Omental fat pad (tissue), 4 donors: ENCODE measurements around the gene OVOL2. TPM values are rescaled to one million over a fixed set of nuclear protein-coding genes. Genes with fewer than 3 reads are reported as not detected.

Source experiments
- ATAC-seq: fragments of 150-250 bp; one replicate; pipeline ENCODE4 v1.9.1; 2016; ENCODE audit warnings: mild to moderate bottlenecking, moderate library complexity; ENCODE audit not compliant: low FRiP score
- DNase-seq: peaks from one replicate; pipeline ENCODE4 v3.0.0-alpha.2; 2019; ENCODE audit warnings: low spot score
- total RNA-seq, 4 donors: library from RNA; depleted of rRNA; stranded (reverse); fragments of >200 nt; gene quantifications; one replicate each; pipeline ENCODE4 v1.1.0, GENCODE V29; 2016
- TF ChIP-seq, protein P1 (sequence below), 3 donors: fragments of 450-650 bp; IDR thresholded peaks; one replicate each; pipeline ENCODE4 v1.5.1; 2016 to 2017; ENCODE audit warnings: antibody characterized with exemption in 3 of 3, mild to moderate bottlenecking in 3 of 3, moderate library complexity in 2 of 3

The OVOL2 gene
- total RNA-seq, 4 donors from 2014 or later: not detected

DNA sequence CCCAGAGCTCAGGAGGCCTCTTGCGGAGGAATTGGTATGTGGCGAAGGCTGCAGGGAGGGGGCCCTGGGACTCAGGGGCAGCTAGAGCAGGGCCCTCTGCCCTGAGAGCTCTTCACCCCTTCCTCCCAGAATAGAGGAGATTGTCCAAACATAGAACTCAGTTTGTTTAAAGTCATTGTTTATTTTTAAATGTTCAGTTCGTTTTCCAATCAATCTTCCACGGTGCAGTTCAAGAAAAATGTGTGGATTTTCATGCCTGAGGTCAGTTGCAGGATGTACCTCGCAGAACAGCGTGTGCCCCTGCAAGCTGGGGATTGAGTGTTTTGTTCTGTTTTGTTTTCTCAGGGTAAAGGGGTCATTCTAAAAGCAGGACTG, 51.7 kb downstream of the OVOL2 start:
- TF ChIP-seq, protein P1, sequence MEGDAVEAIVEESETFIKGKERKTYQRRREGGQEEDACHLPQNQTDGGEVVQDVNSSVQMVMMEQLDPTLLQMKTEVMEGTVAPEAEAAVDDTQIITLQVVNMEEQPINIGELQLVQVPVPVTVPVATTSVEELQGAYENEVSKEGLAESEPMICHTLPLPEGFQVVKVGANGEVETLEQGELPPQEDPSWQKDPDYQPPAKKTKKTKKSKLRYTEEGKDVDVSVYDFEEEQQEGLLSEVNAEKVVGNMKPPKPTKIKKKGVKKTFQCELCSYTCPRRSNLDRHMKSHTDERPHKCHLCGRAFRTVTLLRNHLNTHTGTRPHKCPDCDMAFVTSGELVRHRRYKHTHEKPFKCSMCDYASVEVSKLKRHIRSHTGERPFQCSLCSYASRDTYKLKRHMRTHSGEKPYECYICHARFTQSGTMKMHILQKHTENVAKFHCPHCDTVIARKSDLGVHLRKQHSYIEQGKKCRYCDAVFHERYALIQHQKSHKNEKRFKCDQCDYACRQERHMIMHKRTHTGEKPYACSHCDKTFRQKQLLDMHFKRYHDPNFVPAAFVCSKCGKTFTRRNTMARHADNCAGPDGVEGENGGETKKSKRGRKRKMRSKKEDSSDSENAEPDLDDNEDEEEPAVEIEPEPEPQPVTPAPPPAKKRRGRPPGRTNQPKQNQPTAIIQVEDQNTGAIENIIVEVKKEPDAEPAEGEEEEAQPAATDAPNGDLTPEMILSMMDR (IDR thresholded peaks at IDR 0.05): no peak
- ATAC-seq (no peak), DNase-seq (no peak)

GRCh38 chr20:18005170-18005989, 52.3 kb downstream of the OVOL2 start:
- no peak for DNase-seq
- TF ChIP-seq, protein P1 (IDR thresholded peaks at IDR 0.05): no peak
- no peak for ATAC-seq

- TF ChIP-seq, protein P1 (IDR thresholded peaks at IDR 0.05): no peak
- ATAC-seq: no peak
- no peak for DNase-seq
These were observed 53.2 kb downstream of the OVOL2 start for GRCh38 chr20:18004384-18005031.

- TF ChIP-seq, protein P1 (IDR thresholded peaks at IDR 0.05): no peak
- DNase-seq: no peak
- ATAC-seq: no peak
These were observed 53.8 kb downstream of the OVOL2 start for GRCh38 chr20:18003897-18004296.

DNA sequence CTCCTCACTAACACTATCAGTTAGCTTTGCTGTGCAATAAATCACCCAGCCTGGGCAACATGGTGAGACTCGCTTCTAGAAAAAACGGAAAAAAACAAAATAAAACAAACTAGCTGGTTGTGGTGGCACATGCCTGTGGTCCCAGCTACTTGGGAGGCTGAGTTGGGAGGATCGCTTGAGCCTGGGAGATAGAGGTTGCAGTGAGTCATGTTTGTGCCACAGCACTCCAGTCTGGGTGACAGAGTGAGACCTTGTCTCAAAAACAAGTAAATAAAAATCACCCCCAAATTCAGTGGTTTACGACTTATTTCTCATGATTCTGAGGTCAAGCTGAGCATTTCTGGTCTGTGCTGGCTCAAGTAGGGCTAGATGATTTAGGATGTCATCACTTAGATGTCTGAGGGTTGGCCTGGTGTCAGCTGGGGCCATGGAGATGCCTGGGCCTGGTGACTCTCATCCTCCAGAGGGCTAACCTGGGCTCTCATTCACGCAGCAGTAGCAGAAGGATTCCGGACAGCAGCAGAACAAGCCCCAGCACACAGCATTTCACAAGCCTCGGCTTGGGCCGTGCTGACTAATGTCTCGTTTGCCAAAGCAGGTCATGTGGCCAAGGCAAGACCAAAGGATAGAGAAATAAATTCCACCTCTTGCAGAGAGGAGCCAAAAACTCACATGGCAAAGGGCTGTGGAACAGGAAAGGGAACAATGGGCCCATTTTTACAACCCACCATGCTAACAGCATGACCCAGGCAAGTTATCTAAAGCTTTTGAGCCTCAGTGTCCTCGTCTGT, 56.4 kb downstream of the OVOL2 start:
- DNase-seq (peak; percentile 26), ATAC-seq (peak; percentile 71)
- TF ChIP-seq, protein P1 (IDR thresholded peaks at IDR 0.05): no peak

DNA sequence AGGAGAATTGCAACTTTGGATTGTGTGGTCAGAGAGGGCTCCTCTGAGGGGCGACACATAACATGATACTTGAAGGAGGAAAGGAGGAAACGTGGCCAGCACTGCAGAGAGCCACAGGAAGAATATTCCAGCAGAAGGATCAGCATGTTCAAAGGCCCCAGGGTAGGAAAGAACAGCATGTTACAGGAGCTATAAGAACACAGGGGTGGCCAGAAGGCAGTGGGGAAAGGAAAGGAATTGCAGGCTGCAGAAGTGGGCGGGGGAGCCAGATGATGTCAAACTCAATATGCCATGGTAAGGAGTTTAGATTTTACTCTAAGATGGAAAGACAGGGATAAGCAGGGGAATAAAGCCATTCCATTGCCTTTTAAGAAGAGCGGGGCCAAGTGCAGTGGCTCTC, 58.1 kb downstream of the OVOL2 start:
- ATAC-seq: no peak
- TF ChIP-seq, protein P1 (IDR thresholded peaks at IDR 0.05): no peak
- no peak for DNase-seq
